Naive thymus-derived CD4-positive, alpha-beta T cell (primary cell): ENCODE measurements around the gene SLC35G1. TPM values are rescaled to one million over a fixed set of nuclear protein-coding genes. Genes with fewer than 3 reads are reported as not detected.

ENCODE experiments used
- ATAC-seq: fragments of 150-1000 bp; cut with Tn5 transposase; 2 replicates; pipeline ENCODE4 v1.10.0; 2021; ENCODE audit warnings: mild to moderate bottlenecking, moderate library complexity
- CTCF ChIA-PET: fragments of 350-600 bp; sonication (Branson Sonifier 250); formaldehyde crosslinking; loops from one replicate; lab custom pipeline; 2021; ENCODE audit warnings: antibody characterized with exemption; lab: Charles Lee
- POLR2A ChIA-PET: fragments of 350-600 bp; sonication (Branson Sonifier 250); formaldehyde crosslinking; loops from one replicate; lab custom pipeline; 2021; ENCODE audit warnings: antibody characterized with exemption, inconsistent platforms; lab: Charles Lee
- DNase-seq, 9 donors: peaks; one replicate each; pipeline versions ENCODE4 v3.0.0 to v3.0.0-alpha.2; 2020 to 2022; ENCODE audit warnings: mixed read lengths in 1 of 9
- H3K27ac ChIP-seq: one replicate; pipeline ENCODE4 v1.7.0; 2013; ENCODE audit warnings: mild to moderate bottlenecking, low read depth, low read length, moderate library complexity
- H3K27me3 ChIP-seq, 2 donors: one replicate each; pipeline ENCODE4 v1.7.0; 2013; ENCODE audit warnings: low read length in 2 of 2, mild to moderate bottlenecking in 2 of 2, moderate library complexity in 2 of 2; ENCODE audit not compliant: control insufficient read depth in 2 of 2, insufficient read depth in 2 of 2
- H3K36me3 ChIP-seq, 3 experiments: 1 replicate in 2 of 3; 2 replicates in 1 of 3; pipeline ENCODE4 v1.7.0; 2013; ENCODE audit warnings: low read length in 3 of 3, mild to moderate bottlenecking in 3 of 3, moderate library complexity in 1 of 3; ENCODE audit not compliant: insufficient read depth in 3 of 3, control insufficient read depth in 2 of 3
- H3K4me1 ChIP-seq, 2 donors: one replicate each; pipeline ENCODE4 v1.7.0; 2013; ENCODE audit warnings: low read length in 2 of 2, mild to moderate bottlenecking in 2 of 2, moderate library complexity in 1 of 2; ENCODE audit not compliant: control insufficient read depth in 2 of 2, insufficient read depth in 2 of 2
- H3K4me3 ChIP-seq: 2 replicates; pipeline ENCODE4 v1.7.0; 2013; ENCODE audit warnings: mild to moderate bottlenecking, low read length
- H3K9me3 ChIP-seq, 3 experiments: 1 replicate in 2 of 3; 2 replicates in 1 of 3; pipeline ENCODE4 v1.7.0; 2013; ENCODE audit warnings: low read length in 3 of 3; ENCODE audit not compliant: control insufficient read depth in 2 of 3
- H3K27ac Mint-ChIP-seq, 9 donors: one replicate each; pipeline ENCODE4 v1.8.0; 2020 to 2022; ENCODE audit warnings: mixed read lengths in 9 of 9, mild to moderate bottlenecking in 8 of 9, moderate library complexity in 5 of 9, inconsistent platforms in 2 of 9
- H3K27me3 Mint-ChIP-seq, 5 donors: one replicate each; pipeline ENCODE4 v1.8.0; 2021 to 2022; ENCODE audit warnings: mixed read lengths in 5 of 5, mild to moderate bottlenecking in 1 of 5
- H3K36me3 Mint-ChIP-seq, 5 donors: one replicate each; pipeline ENCODE4 v1.8.0; 2020 to 2022; ENCODE audit warnings: mixed read lengths in 5 of 5, mild to moderate bottlenecking in 3 of 5, inconsistent platforms in 1 of 5
- H3K4me1 Mint-ChIP-seq, 7 donors: one replicate each; pipeline ENCODE4 v1.8.0; 2020 to 2022; ENCODE audit warnings: mixed read lengths in 7 of 7, mild to moderate bottlenecking in 3 of 7, inconsistent platforms in 1 of 7
- H3K4me3 Mint-ChIP-seq, 10 donors: one replicate each; pipeline ENCODE4 v1.8.0; 2020 to 2022; ENCODE audit warnings: mild to moderate bottlenecking in 10 of 10, mixed read lengths in 10 of 10, moderate library complexity in 6 of 10, inconsistent platforms in 2 of 10
- H3K9me3 Mint-ChIP-seq, 11 donors: one replicate each; pipeline ENCODE4 v1.8.0; 2020 to 2022; ENCODE audit warnings: mixed read lengths in 11 of 11, mild to moderate bottlenecking in 4 of 11, inconsistent platforms in 1 of 11, moderate library complexity in 1 of 11
- intact Hi-C, 2 donors: fragments of 100-400 bp; cut with micrococcal nuclease; formaldehyde crosslinking; loops; one replicate each; pipeline ENCODE4 v1.15.1; 2023
- polyA plus RNA-seq, 2 donors: library from polyadenylated mRNA; unstranded; fragments of 300-500 nt; fragmentation: Illumina TruSeq; gene quantifications; one replicate each; pipeline ENCODE4 v1.2.3, GENCODE V29; 2021
- total RNA-seq, 6 experiments: library from RNA in 5 of 6; stranded (reverse) in 5 of 6; gene quantifications; 1 replicate in 5 of 6; 2 replicates in 1 of 6; pipeline ENCODE4 v1.2.3 and lab custom pipeline; 2021 to 2026

The SLC35G1 gene
- total and polyA plus RNA-seq, 7 experiments from 2014 or later, result 2.4 to 7.2 (median 4.5) TPM

DNA sequence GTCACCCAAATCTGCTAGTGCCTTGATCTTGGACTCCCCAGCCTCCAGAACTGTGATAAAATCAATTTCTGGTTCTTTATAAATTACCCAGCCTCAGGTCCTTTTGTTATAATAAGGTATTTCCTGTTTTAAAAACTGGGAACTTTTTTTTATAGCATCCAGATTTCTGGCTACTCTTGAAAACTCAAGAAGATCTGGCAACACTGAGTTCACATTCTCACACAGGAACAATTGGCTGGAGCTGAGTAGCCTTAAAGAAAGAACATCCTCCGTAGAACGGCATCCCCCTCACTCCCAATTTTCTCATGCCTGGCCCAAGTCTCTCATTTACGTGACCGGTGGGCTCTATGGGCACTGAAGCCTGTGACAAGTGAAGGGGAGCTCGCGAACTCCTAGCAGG, 47.1 kb downstream of the SLC35G1 start:
- no peaks in the 10 kb centered on the region for H3K4me1 Mint-ChIP-seq
- ChIA-PET POLR2A (no interaction called here), CTCF (no interaction called here)
- no peaks in the 10 kb centered on the region for H3K9me3 Mint-ChIP-seq
- ATAC-seq (no peak), DNase-seq (no peak)
- Histone ChIP-seq H3K36me3 (no peaks in the 10 kb centered on the region), H3K9me3 (no peaks in the 10 kb centered on the region), H3K4me1 (no peaks in the 10 kb centered on the region), H3K4me3 (no peak overlapping the region), H3K27ac (no peak overlapping the region), H3K27me3 (no peaks in the 10 kb centered on the region)
- intact Hi-C loops, result no loop called here
- H3K4me3 Mint-ChIP-seq, result no peak overlapping the region
- H3K27ac Mint-ChIP-seq, result no peak overlapping the region
- no peaks in the 10 kb centered on the region for H3K36me3 Mint-ChIP-seq
- H3K27me3 Mint-ChIP-seq, result no peaks in the 10 kb centered on the region

DNA sequence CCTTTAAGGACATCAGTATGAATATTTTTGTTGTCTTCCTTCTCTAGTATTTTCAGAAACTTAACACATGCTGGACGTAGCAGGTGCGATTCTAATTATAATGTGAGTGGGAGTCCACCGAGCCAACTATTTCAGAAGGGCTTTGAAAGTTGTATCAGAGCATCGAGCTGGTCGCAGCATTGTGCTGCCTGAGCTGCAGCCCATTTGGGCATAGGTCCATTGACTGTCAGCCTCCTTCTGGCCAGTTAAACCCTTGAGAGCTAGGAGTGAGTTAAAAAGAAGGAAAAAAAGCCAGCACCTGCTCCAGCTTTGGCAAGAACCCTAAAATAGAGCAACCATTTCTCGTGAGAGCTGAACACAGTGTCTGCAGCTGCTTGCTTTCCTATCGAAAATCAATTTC, 47.8 kb downstream of the SLC35G1 start:
- no peaks in the 10 kb centered on the region for H3K4me1 ChIP-seq
- no peaks in the 10 kb centered on the region for H3K9me3 ChIP-seq
- Mint-ChIP-seq H3K27ac (no peak overlapping the region), H3K4me1 (no peaks in the 10 kb centered on the region), H3K9me3 (no peaks in the 10 kb centered on the region), H3K27me3 (no peaks in the 10 kb centered on the region), H3K4me3 (no peak overlapping the region), H3K36me3 (no peaks in the 10 kb centered on the region)
- ChIA-PET CTCF (no interaction called here), POLR2A (no interaction called here)
- H3K36me3 ChIP-seq, result no peaks in the 10 kb centered on the region
- intact Hi-C loops, result no loop called here
- no peaks in the 10 kb centered on the region for H3K27me3 ChIP-seq
- no peak overlapping the region for H3K27ac ChIP-seq
- DNase-seq, result no peak
- H3K4me3 ChIP-seq, result no peak overlapping the region
- no peak for ATAC-seq

DNA sequence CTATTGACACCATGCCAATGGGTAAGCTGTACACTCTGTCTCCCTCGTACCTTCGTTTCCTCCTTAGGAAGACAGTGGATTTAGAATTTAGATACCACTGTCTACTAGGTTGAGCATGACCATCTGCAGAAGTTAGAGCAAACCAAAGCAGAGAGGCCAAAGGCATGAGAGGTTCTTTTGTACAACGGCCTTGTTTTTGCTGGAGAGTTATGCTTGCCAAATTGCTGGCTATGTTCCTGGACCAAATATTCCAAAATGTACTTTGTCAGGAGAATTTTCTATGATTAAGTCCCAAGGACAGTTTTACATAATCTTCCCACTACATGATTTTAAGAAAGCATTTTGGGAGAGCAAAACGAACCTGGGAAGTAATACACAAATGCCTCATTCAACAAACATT, 52.0 kb downstream of the SLC35G1 start:
- DNase-seq (no peak), ATAC-seq (no peak)
- Mint-ChIP-seq H3K27me3 (peaks cover 0 to 8% (median 0%) of the 10 kb centered on the region in 5 donors), H3K9me3 (no peaks in the 10 kb centered on the region), H3K4me3 (no peak overlapping the region), H3K4me1 (no peaks in the 10 kb centered on the region), H3K27ac (no peak overlapping the region), H3K36me3 (no peaks in the 10 kb centered on the region)
- intact Hi-C loops, result no loop called here
- Histone ChIP-seq H3K27ac (no peak overlapping the region), H3K27me3 (no peaks in the 10 kb centered on the region), H3K4me1 (no peaks in the 10 kb centered on the region), H3K9me3 (no peaks in the 10 kb centered on the region), H3K4me3 (no peak overlapping the region), H3K36me3 (no peaks in the 10 kb centered on the region)
- POLR2A ChIA-PET, result no interaction called here
- CTCF ChIA-PET, result no interaction called here

DNA sequence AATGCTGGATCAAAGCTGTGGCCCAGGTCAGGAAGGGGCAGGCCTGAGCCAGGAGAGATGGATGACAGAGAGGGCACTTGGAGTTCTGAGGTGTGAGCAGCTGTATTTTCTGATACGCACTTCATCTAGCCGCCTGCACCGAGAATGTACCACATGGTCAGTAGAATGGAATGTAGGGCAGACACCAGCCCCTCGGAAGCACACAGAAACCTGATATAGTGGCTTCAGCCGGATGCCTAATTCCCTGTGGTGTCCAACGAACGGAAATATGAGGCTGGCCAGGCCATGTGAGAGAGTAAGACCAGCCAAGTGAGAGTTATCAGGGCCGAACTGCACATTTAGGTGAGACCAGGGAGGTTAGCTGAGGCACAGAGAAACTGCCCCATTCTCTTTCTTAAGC, 53.3 kb downstream of the SLC35G1 start:
- peaks cover 0 to 7% (median 0%) of the 10 kb centered on the region in 5 donors for H3K36me3 Mint-ChIP-seq
- ATAC-seq (no peak), DNase-seq (no peak)
- no peaks in the 10 kb centered on the region for H3K9me3 Mint-ChIP-seq
- H3K36me3 ChIP-seq, result no peaks in the 10 kb centered on the region
- peaks cover 0 to 8% (median 0%) of the 10 kb centered on the region in 5 donors for H3K27me3 Mint-ChIP-seq
- H3K27ac Mint-ChIP-seq, result no peak overlapping the region
- H3K4me1 Mint-ChIP-seq, result no peaks in the 10 kb centered on the region
- POLR2A ChIA-PET, result no interaction called here
- H3K4me3 ChIP-seq, result no peak overlapping the region
- no peaks in the 10 kb centered on the region for H3K9me3 ChIP-seq
- intact Hi-C loops, result no loop called here
- CTCF ChIA-PET, result no interaction called here
- no peaks in the 10 kb centered on the region for H3K27me3 ChIP-seq
- no peaks in the 10 kb centered on the region for H3K4me1 ChIP-seq
- no peak overlapping the region for H3K27ac ChIP-seq
- no peak overlapping the region for H3K4me3 Mint-ChIP-seq

DNA sequence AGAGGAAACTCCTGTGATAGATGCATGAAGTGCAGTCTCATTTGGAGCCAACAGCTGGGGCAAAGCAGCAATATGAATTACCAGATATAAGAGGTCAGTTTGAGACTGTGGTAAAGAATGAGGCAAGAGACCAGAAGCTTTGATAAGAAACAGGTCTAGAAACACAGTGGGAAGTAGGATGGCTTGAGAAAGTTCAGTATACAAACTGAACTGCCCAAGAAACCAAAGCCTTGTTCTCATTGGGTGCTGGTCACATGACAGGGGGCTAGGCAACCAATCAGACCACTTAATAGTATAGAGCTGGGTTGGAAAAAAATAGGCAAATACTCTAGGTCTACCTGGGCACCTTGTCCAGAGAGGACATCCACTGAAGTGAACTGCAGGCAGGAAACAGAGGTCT, 53.7 kb downstream of the SLC35G1 start:
- Histone ChIP-seq H3K27ac (no peak overlapping the region), H3K4me1 (no peaks in the 10 kb centered on the region), H3K4me3 (no peak overlapping the region), H3K27me3 (no peaks in the 10 kb centered on the region), H3K9me3 (no peaks in the 10 kb centered on the region), H3K36me3 (no peaks in the 10 kb centered on the region)
- Mint-ChIP-seq H3K27ac (no peak overlapping the region), H3K4me1 (no peaks in the 10 kb centered on the region), H3K9me3 (no peaks in the 10 kb centered on the region), H3K27me3 (peaks cover 0 to 8% (median 0%) of the 10 kb centered on the region in 5 donors), H3K36me3 (peaks cover 0 to 9% (median 0%) of the 10 kb centered on the region in 5 donors), H3K4me3 (no peak overlapping the region)
- ChIA-PET POLR2A (no interaction called here), CTCF (no interaction called here)
- intact Hi-C loops, result no loop called here
- ATAC-seq (no peak), DNase-seq (no peak)

DNA sequence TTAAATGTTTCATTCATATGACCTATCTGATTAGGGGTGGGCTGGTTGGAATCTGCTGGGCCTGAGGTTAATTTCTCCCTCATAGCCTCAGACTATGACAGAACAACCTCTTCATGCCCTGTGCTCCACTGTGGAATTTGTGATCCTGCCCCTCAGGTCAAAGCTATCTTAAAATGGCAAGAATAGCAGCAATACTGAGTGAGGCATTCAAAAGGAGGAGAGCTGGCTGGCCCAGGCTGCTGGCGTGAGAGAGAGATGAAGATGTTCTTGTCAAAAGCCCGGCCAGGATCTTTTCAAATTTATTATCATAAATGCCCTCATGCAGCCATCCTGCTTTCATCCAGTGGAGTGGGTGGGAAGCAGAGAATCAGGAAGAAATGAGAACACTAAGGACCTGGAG, 58.1 kb downstream of the SLC35G1 start:
- ChIA-PET CTCF (no interaction called here), POLR2A (no interaction called here)
- H3K4me3 ChIP-seq, result no peak overlapping the region
- H3K4me1 ChIP-seq, result no peaks in the 10 kb centered on the region
- H3K27me3 ChIP-seq, result no peaks in the 10 kb centered on the region
- Mint-ChIP-seq H3K4me1 (no peaks in the 10 kb centered on the region), H3K9me3 (no peaks in the 10 kb centered on the region), H3K36me3 (peaks cover 0 to 20% (median 4%) of the 10 kb centered on the region in 5 donors), H3K27me3 (peaks cover 0 to 5% (median 0%) of the 10 kb centered on the region in 5 donors), H3K4me3 (no peak overlapping the region), H3K27ac (no peak overlapping the region)
- no peak overlapping the region for H3K27ac ChIP-seq
- H3K9me3 ChIP-seq, result no peaks in the 10 kb centered on the region
- ATAC-seq (no peak), DNase-seq (no peak)
- intact Hi-C loops, result no loop called here
- H3K36me3 ChIP-seq, result no peaks in the 10 kb centered on the region
